Measurements from ENCODE around the gene CD247.

Gene CD247

DNA sequence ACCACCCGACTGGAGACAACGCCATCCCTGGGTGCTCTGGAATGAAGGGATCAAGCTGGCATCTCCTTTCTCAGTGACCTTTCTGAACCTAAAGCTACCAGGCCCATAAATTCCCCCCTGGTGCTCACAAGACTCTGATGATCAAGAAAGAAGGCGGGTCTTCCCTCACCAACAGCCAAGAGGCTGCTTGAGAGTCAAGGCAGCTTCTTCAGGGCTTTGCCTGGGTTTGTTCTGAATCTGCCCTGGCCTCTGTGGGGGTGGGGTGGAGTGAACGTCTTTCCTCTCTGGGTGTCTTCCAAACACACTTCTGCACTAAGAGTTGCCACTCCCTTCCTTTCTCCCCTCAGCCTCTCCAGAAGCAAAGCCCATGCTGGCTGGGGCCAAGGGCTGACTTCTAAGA lies 36.1 kb downstream of the CD247 start:
- H3K4me3 ChIP-seq (ENCODE audit: low read depth, low read length): no peak overlapping the region
- no peak for DNase-seq (ENCODE audit: low read depth)
- no peak for TF ChIP-seq MYC (IDR thresholded peaks at IDR 0.05; ENCODE audit: low read depth, low read length)

DNA sequence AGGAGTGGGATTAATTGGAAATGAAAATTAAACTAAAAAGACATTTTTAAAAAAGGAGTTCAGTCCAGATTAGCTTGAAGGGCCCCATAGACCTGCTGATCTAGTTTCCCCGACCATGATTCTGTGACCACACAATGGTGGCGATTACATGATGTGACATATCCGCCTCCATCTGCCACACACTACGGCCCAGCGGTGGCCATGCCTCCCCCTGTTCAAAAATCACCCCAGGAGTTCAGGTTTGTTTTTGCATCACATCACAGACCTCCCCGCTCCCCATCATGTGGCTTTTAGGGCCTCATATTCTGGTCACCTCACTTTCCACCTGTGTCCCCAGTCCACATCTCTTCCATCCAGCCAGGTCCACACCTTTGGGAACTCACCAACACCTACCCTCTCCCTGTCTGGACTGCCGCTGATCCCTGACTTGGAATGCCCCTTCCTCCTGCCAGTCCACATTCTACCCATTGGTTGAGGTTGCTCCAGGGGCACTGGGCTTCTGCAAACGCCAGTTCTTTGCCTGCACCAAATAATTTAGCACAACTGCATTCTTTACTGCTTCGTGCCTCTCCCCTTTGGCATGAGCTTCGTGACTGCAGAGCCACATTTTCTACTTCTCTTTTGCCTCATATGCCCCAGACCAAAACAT lies 38.9 kb downstream of the CD247 start:
- DNase-seq (ENCODE audit: low read depth): no peak
- H3K4me3 ChIP-seq (ENCODE audit: low read depth, low read length): no peak overlapping the region
- no peak for TF ChIP-seq POLR2A (IDR thresholded peaks at IDR 0.05; ENCODE audit: extremely low read depth, insufficient read length)

DNA sequence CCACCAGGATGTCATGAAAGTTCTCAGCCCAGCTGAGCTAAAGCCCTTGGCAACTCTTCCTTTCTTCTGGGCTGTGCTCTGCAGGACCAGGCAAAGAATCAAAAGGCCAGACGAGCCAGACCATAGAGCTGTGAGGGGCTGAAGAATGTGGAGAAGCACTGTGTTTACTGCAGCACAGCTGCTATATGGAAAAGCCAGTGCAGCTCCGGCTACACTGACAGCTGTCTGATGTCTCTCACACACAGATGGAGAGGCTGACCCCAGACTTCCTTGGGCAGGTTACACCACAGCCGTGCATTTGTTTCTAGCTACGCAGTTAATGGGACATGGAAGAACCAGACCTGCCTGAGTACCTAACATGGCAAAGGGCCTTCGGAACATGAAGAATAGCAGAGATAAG lies 40.3 kb downstream of the CD247 start:
- no peak for DNase-seq (ENCODE audit: low read depth)
- H3K4me3 ChIP-seq (ENCODE audit: low read depth, low read length): no peak overlapping the region
- no peak for TF ChIP-seq POLR2A (IDR thresholded peaks at IDR 0.05; ENCODE audit: extremely low read depth, insufficient read length)
- TF ChIP-seq, protein P1, sequence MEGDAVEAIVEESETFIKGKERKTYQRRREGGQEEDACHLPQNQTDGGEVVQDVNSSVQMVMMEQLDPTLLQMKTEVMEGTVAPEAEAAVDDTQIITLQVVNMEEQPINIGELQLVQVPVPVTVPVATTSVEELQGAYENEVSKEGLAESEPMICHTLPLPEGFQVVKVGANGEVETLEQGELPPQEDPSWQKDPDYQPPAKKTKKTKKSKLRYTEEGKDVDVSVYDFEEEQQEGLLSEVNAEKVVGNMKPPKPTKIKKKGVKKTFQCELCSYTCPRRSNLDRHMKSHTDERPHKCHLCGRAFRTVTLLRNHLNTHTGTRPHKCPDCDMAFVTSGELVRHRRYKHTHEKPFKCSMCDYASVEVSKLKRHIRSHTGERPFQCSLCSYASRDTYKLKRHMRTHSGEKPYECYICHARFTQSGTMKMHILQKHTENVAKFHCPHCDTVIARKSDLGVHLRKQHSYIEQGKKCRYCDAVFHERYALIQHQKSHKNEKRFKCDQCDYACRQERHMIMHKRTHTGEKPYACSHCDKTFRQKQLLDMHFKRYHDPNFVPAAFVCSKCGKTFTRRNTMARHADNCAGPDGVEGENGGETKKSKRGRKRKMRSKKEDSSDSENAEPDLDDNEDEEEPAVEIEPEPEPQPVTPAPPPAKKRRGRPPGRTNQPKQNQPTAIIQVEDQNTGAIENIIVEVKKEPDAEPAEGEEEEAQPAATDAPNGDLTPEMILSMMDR (IDR thresholded peaks at IDR 0.05; ENCODE audit: low read depth, low read length): no peak
- no peak for TF ChIP-seq MYC (IDR thresholded peaks at IDR 0.05; ENCODE audit: low read depth, low read length)
- TF ChIP-seq, protein P2, sequence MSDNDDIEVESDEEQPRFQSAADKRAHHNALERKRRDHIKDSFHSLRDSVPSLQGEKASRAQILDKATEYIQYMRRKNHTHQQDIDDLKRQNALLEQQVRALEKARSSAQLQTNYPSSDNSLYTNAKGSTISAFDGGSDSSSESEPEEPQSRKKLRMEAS (IDR thresholded peaks at IDR 0.05; ENCODE audit: low read depth, low read length): no peak

DNA sequence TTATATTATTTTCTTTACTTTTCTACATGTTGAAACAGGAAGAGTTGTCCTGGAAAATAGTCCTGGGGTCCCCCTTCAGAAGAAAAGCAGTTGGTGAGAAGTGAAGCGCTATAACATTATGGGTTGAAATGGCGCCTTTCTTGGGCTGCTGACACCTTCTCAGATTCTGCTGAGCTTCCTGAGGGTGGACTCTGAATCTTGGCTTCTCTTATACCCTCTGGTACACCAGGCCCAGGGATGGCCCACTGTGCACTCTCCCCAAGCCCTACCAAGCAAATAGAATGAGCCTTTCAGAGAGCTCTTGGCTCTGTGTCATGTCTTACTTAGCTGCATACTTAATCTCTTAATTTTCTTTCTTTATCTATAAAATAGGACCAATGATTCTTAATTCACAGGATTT lies 42.3 kb downstream of the CD247 start:
- TF ChIP-seq, protein P1 (IDR thresholded peaks at IDR 0.05; ENCODE audit: low read depth, low read length): no peak
- TF ChIP-seq POLR2A (IDR thresholded peaks at IDR 0.05; ENCODE audit: extremely low read depth, insufficient read length) (no peak), MYC (IDR thresholded peaks at IDR 0.05; ENCODE audit: low read depth, low read length) (no peak)
- TF ChIP-seq, protein P2 (IDR thresholded peaks at IDR 0.05; ENCODE audit: low read depth, low read length): no peak
- DNase-seq (ENCODE audit: low read depth): no peak
- no peak overlapping the region for H3K4me3 ChIP-seq (ENCODE audit: low read depth, low read length)

DNA sequence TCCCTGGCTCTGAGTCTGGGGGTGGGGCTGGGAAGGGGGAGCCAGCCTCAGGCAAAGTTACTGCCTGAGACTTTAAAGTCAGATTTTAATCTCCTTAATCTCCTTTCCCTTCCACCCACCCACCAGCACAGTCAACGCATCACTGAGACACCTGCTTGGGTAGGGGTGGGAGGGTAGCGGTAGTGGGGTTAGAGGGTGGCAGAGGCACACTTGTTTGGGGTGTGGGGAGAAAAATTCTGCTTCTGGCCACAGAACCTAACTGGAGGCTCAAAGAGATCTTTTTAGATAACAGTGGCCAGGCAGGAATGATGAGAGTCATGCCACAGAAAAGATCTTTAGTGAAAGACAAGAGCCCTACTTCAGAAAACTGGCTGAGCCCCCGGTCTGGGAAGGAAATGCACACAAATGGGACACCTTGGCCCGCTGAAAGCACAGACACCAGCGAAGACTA lies 44.1 kb downstream of the CD247 start:
- no peak for DNase-seq (ENCODE audit: low read depth)
- TF ChIP-seq, protein P2 (IDR thresholded peaks at IDR 0.05; ENCODE audit: low read depth, low read length): no peak
- TF ChIP-seq POLR2A (IDR thresholded peaks at IDR 0.05; ENCODE audit: extremely low read depth, insufficient read length): no peak
- TF ChIP-seq MYC (IDR thresholded peaks at IDR 0.05; ENCODE audit: low read depth, low read length): no peak
- TF ChIP-seq, protein P1 (IDR thresholded peaks at IDR 0.05; ENCODE audit: low read depth, low read length): no peak
- no peak overlapping the region for H3K4me3 ChIP-seq (ENCODE audit: low read depth, low read length)

DNA sequence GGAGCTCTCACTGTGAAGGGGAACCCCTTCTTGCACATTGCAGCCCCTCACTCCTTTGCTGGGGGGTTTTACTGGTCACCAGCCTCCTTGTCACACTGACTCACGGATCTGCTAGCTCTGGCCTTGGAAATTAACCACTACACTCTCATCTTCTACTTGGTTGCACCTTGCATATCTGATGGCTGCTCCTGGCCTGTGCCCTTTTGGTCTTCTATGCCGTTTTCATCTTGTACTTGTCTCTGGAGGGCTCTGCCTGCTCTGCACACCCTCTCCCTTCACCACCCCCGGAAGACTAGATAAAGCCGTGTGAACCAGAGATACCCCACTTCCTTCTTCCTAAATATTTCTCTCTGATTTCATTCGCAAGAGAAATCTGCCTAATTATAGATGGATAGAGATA lies 44.6 kb downstream of the CD247 start:
- no peak for DNase-seq (ENCODE audit: low read depth)
- H3K4me3 ChIP-seq (ENCODE audit: low read depth, low read length): no peak overlapping the region

More for the DNA sequence above, 44.6 kb downstream of the CD247 start:
- no peak for TF ChIP-seq POLR2A (IDR thresholded peaks at IDR 0.05; ENCODE audit: extremely low read depth, insufficient read length)
- no peak for TF ChIP-seq MYC (IDR thresholded peaks at IDR 0.05; ENCODE audit: low read depth, low read length)
- TF ChIP-seq, protein P2 (IDR thresholded peaks at IDR 0.05; ENCODE audit: low read depth, low read length): no peak
- TF ChIP-seq, protein P1 (IDR thresholded peaks at IDR 0.05; ENCODE audit: low read depth, low read length): no peak

All from NB4 (cell line).